ENCODE data around the gene TYK2. TPM values are rescaled to one million over a fixed set of nuclear protein-coding genes. Genes with fewer than 3 reads are reported as not detected.
A peak's percentile ranks its signal among the peaks of the same experiment; 100 is the strongest.

Gene TYK2
- polyA plus RNA-seq, 1 experiment = 29.1 TPM

DNA sequence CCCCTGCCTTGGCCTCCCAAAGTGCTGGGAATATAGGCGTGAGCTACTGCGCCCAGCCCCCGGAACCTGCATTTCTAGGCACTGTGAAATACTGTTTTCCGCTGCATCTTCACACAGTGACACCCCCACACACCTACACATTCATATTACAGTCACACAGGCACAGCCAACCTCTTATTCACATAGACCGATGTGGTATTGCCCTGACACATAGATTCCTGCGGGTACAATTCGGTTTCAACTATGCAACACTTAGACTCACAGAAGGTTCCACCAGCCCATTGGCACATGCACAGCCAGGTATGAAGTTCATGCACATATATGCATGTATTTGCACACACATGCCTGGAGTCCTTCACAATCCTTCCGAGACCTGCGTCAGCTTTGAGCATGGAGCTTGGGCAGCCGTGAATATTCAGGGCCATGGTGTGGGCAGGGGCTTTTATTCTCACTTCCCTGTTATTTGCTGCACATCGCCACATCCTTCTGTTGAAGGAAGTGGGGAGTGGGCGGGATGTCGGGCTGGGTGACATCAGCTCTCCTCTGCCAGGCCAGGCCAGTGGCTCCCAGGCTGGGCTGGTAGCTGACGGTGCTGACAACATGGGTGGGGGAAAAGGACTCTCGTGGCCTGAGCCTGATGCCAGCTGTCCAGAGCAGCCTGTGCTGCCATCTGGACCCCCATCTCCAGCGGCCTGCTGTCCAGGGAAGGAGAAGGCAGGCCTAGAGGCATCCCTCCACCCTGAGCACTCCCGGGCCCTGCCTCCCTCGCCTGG is 28.3 kb upstream of the TYK2 start:
- no peak for DNase-seq (ENCODE audit: low read depth, low spot score)
- H3K27ac ChIP-seq (ENCODE audit: low read depth, low read length) = no peak overlapping the region
- CTCF ChIA-PET = interaction anchor here (1.0 to 6.3 kb wide), 2 partner anchors 8 to 17 kb away, joined by 3 to 87 read pairs; no protein-coding TSS in a partner anchor
- H3K9me3 ChIP-seq (ENCODE audit: control insufficient read depth, insufficient read depth, low read length) = no peaks in the 10 kb centered on the region
- TF ChIP-seq, protein P1, sequence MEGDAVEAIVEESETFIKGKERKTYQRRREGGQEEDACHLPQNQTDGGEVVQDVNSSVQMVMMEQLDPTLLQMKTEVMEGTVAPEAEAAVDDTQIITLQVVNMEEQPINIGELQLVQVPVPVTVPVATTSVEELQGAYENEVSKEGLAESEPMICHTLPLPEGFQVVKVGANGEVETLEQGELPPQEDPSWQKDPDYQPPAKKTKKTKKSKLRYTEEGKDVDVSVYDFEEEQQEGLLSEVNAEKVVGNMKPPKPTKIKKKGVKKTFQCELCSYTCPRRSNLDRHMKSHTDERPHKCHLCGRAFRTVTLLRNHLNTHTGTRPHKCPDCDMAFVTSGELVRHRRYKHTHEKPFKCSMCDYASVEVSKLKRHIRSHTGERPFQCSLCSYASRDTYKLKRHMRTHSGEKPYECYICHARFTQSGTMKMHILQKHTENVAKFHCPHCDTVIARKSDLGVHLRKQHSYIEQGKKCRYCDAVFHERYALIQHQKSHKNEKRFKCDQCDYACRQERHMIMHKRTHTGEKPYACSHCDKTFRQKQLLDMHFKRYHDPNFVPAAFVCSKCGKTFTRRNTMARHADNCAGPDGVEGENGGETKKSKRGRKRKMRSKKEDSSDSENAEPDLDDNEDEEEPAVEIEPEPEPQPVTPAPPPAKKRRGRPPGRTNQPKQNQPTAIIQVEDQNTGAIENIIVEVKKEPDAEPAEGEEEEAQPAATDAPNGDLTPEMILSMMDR (IDR thresholded peaks at IDR 0.05; ENCODE audit: low read depth, low read length) = no peak
- no peaks in the 10 kb centered on the region for H3K27me3 ChIP-seq (ENCODE audit: control insufficient read depth, insufficient read depth, low read length)
- H3K4me3 ChIP-seq (ENCODE audit: low read depth, low read length) = no peak overlapping the region
- POLR2A ChIA-PET = no interaction called here

DNA sequence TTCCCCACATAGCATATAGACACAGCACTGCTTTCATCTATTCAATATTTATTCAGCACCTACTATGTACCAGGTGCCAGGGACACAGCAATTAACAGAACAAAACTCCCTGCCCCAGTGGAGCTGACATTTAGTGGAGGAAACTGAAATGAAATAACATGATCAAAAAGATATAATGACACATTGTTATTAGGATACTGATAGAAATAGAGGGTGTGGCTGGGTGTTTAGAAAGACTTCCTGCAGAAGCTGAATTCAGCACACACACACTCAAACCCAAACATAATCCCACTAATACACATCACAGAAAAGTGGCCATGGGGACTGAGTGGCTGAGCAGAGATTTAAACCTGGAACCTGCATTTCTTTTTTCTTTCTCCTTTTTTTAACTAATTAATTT is 26.7 kb upstream of the TYK2 start:
- Histone ChIP-seq H3K4me3 (ENCODE audit: low read depth, low read length) (no peak overlapping the region), H3K27me3 (ENCODE audit: control insufficient read depth, insufficient read depth, low read length) (no peaks in the 10 kb centered on the region), H3K27ac (ENCODE audit: low read depth, low read length) (no peak overlapping the region), H3K9me3 (ENCODE audit: control insufficient read depth, insufficient read depth, low read length) (no peaks in the 10 kb centered on the region)
- ChIA-PET POLR2A (no interaction called here), CTCF (interaction anchor here (6.3 kb wide), 1 partner anchor 9 kb away, joined by 87 read pairs; no protein-coding TSS in a partner anchor)
- DNase-seq (ENCODE audit: low read depth, low spot score) = no peak
- TF ChIP-seq, protein P1 (IDR thresholded peaks at IDR 0.05; ENCODE audit: low read depth, low read length) = no peak

GRCh38 chr19:10406191-10406590 is 25.8 kb upstream of the TYK2 start:
- Histone ChIP-seq H3K27me3 (ENCODE audit: control insufficient read depth, insufficient read depth, low read length) (no peaks in the 10 kb centered on the region), H3K9me3 (ENCODE audit: control insufficient read depth, insufficient read depth, low read length) (no peaks in the 10 kb centered on the region), H3K4me3 (ENCODE audit: low read depth, low read length) (no peak overlapping the region), H3K27ac (ENCODE audit: low read depth, low read length) (no peak overlapping the region)
- DNase-seq (ENCODE audit: low read depth, low spot score) = no peak
- TF ChIP-seq, protein P1 (IDR thresholded peaks at IDR 0.05; ENCODE audit: low read depth, low read length) = no peak
- ChIA-PET POLR2A (interaction anchor here (0.6 kb wide), 1 partner anchor 310 kb away, joined by 3 read pairs; no protein-coding TSS in a partner anchor), CTCF (interaction anchor here (1.1 to 6.3 kb wide), 7 partner anchors 10 to 293 kb away, joined by 3 to 87 read pairs (median 6); no protein-coding TSS in a partner anchor)

DNA sequence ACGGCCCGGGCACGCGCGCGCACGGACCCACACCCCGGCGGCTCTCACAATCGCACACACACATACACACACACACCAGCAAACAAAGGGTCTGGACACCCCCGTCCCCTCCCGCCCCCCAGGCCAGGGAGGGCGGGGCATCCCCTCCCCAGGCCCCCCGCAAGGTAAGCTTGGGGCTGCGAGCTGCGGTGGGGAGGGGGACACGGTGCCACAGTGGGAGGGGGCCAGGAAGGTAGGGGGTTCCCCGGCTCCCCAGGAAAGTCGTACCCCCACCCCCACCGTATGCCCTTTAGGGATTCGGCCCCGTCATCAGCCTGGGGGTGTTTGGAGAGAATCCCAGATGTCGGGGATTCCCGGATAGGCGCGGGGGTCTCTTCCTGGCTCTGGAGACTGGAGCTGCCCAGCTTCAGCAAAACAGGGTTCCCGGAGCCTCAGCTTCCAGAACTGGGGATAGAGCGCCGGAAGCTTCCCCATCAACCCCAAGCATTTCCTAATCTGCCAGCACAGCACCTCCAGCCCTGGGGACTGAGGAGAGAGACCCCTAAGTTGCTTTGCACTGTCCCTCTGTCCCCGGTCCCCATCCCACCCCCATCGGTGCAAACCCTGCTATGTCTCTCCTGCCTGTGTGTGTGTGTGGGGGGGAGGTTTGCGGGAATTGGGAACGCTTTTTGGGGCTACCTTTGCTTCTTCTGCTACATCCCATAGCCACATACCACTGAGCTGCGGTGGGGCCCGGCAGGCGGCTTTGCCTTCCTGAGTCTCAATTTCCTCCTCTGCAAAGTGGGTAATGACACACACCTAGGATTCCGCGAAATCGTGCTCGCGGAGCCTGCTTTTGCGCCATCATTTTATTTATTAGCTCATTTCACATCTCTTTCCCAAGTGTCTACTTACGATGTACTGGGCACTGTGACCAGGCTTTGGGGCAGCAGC is 24.8 kb upstream of the TYK2 start:
- DNase-seq (ENCODE audit: low read depth, low spot score) = no peak
- ChIA-PET CTCF (interaction anchor here (0.5 to 6.3 kb wide), 19 partner anchors 11 to 448 kb away, joined by 3 to 87 read pairs (median 6); no protein-coding TSS in a partner anchor), POLR2A (interaction anchor here (0.6 to 0.7 kb wide), 3 partner anchors 71 to 312 kb away, joined by 3 read pairs; no protein-coding TSS in a partner anchor)
- TF ChIP-seq, protein P1 (IDR thresholded peaks at IDR 0.05; ENCODE audit: low read depth, low read length) = no peak
- Histone ChIP-seq H3K4me3 (ENCODE audit: low read depth, low read length) (peak overlapping the region; percentile 99), H3K9me3 (ENCODE audit: control insufficient read depth, insufficient read depth, low read length) (no peaks in the 10 kb centered on the region), H3K27ac (ENCODE audit: low read depth, low read length) (no peak overlapping the region), H3K27me3 (ENCODE audit: control insufficient read depth, insufficient read depth, low read length) (no peaks in the 10 kb centered on the region)
